Measurements from ENCODE around the gene SDS.

GRCh38 chr12:113373969-113374368 lies 29.7 kb downstream of the SDS start:
- TF ChIP-seq EZH2 (IDR thresholded peaks at IDR 0.05; ENCODE audit: insufficient read depth, poor library complexity, severe bottlenecking) = no peak
- TF ChIP-seq EZH2phosphoT487 (IDR thresholded peaks at IDR 0.05; ENCODE audit: insufficient read depth, low read depth) = no peak
